Large intestine (tissue), 12 donors: ENCODE measurements around the gene FAM177B. TPM values are rescaled to one million over a fixed set of nuclear protein-coding genes. Genes with fewer than 3 reads are reported as not detected.

Experiments
- DNase-seq, 2 donors: peaks; one replicate each; pipeline versions ENCODE4 v3.0.0 to v3.0.0-alpha.2; 2013
- H3K27ac ChIP-seq: one replicate; pipeline ENCODE4 v1.5.1; 2013; ENCODE audit warnings: low read length
- H3K27me3 ChIP-seq: 2 replicates; pipeline ENCODE4 v1.6.1; 2013; ENCODE audit warnings: low read length; ENCODE audit not compliant: control insufficient read depth, insufficient read depth
- H3K36me3 ChIP-seq: 2 replicates; pipeline ENCODE4 v1.6.1; 2013; ENCODE audit warnings: low read length; ENCODE audit not compliant: control insufficient read depth, insufficient read depth
- H3K4me1 ChIP-seq: one replicate; pipeline ENCODE4 v1.6.1; 2013; ENCODE audit warnings: low read length; ENCODE audit not compliant: control insufficient read depth, insufficient read depth
- H3K4me3 ChIP-seq: one replicate; pipeline ENCODE4 v1.5.1; 2013; ENCODE audit warnings: low read length
- H3K9me3 ChIP-seq: one replicate; pipeline ENCODE4 v1.6.1; 2013; ENCODE audit warnings: mild to moderate bottlenecking, low read depth, low read length, moderate library complexity; ENCODE audit not compliant: control insufficient read depth
- WGBS: methylation state at CpG from one replicate; pipeline ENCODE4 v1.1.5; 2013; ENCODE audit warnings: low lambda C conversion rate; ENCODE audit not compliant: insufficient coverage; 5-methylcytosine and 5-hydroxymethylcytosine counted together
- long read RNA-seq, 11 donors: transcript quantifications; one replicate each; lab custom pipeline, GENCODE V29; 2026
- polyA plus RNA-seq: library from polyadenylated mRNA; unstranded; fragments of 120-200 nt; gene quantifications from one replicate; pipeline ENCODE4 v1.2.1, GENCODE V29; 2013

FAM177B gene
- 5.5 TPM for polyA plus RNA-seq
- long read RNA-seq, donor 1: 0 reads
- long read RNA-seq, donor 2: 0 reads
- long read RNA-seq, donor 3: 0 reads
- long read RNA-seq, donor 4: 0 reads
- long read RNA-seq, donor 5: 0 reads
- long read RNA-seq, donor 6: 0 reads
- long read RNA-seq, donor 7: 0 reads
- long read RNA-seq, donor 8: 0 reads
- long read RNA-seq, donor 9: 0 reads
- long read RNA-seq, donor 10: 0 reads
- long read RNA-seq, donor 11: 0 reads

DNA sequence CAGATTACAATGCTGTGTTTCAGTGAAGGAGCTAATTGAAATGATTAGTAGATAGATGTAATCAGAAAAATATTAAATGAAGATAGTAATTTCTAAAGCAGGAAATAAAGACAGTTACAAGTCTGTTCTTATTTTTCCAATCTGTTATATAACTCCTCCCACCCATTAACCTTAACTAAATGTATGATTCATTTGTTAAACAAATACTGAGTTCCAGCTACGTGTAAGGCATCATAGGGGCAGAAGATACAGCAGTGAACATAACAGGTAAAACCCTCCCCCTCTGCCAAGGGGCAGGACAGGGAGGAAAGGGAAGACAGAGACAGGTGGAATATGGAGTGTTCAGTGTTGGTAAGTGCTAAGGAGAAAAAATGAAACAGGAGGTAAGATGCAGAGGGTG lies at the start of gene FAM177B:
TSS of gene FAM177B (plus strand) at position 231 of the 400 bp plus-strand sequence. CDS start 9,344 bp downstream, outside the sequence.
- WGBS: 43% methylated on average over 1 of the region's 1 CpG
- Histone ChIP-seq H3K36me3 (peaks cover 20% of the 10 kb centered on the region), H3K4me1 (no peaks in the 10 kb centered on the region), H3K27ac (no peak within 1 kb of the TSS), H3K4me3 (no peak within 1 kb of the TSS), H3K9me3 (no peaks in the 10 kb centered on the region), H3K27me3 (no peaks in the 10 kb centered on the region)
- no peak for DNase-seq

DNA sequence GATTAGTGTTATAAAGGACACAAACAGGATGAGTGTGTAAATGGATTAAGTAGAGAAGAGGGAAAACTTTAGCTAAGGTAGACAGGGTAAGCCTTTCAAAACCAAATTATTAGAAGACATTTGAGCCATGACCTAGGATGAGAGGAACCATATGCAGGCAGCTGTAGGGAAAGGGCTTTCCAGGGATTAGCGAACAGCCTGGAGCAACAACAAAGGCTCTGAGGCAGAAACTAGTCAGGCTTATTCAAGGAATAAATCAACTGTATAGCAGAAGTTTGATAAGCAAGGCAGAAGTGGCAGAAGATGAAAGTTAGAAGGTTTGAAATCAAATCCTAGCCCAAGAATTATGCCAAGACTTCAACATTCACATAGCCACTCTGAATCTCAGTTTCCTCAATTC lies 46.0 kb upstream of the FAM177B start:
- Histone ChIP-seq H3K27ac (no peak overlapping the region), H3K4me3 (no peak overlapping the region), H3K36me3 (peaks cover 17% of the 10 kb centered on the region), H3K27me3 (no peaks in the 10 kb centered on the region), H3K4me1 (no peaks in the 10 kb centered on the region), H3K9me3 (no peaks in the 10 kb centered on the region)
- DNase-seq: no peak
- WGBS: no CpG with 5 or more reads among the region's 1 CpG

DNA sequence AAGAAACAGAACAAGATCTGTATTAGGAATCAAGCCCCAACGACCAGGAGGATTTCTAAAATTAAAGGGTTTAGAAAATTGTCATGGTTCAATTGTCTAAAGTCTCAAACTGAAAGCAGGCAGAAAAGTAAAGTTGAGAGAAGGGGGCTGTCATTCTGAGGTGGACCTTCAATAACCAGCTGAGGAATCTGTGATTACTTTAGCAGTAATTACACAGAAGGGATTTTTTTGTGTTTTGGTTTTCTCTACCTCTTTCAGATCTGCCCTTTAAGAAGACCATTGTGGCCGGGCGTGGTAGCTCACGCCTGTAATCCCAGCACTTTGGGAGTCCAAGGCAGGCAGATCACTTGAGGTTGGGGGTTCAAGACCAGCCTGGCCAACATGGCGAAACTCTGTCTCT lies 42.1 kb upstream of the FAM177B start:
- H3K9me3 ChIP-seq: no peaks in the 10 kb centered on the region
- H3K4me1 ChIP-seq: no peaks in the 10 kb centered on the region
- no peak for DNase-seq
- no peak overlapping the region for H3K27ac ChIP-seq
- H3K36me3 ChIP-seq: peaks cover 7% of the 10 kb centered on the region
- H3K4me3 ChIP-seq: no peak overlapping the region
- H3K27me3 ChIP-seq: no peaks in the 10 kb centered on the region
- WGBS: no CpG with 5 or more reads among the region's 5 CpGs

DNA sequence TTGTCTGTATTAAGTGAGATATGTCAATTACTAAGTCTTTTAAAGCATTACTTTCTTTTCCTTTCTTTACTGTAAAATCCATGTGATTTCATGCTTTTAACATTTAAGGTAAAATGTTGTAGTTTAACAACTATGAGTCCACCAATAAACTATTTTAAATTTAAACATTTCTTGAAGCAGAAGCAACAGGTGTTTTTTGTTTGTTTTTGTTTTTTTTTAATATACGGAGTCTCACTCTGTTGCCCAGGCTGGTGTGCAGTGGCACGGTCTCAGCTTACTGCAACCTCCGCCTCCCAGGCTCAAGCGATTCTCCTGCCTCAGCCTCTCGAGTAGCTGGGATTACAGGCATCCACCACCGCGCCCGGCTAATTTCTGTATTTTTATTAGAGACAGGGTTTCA lies 40.3 kb upstream of the FAM177B start:
- no peak for DNase-seq
- Histone ChIP-seq H3K4me3 (no peak overlapping the region), H3K36me3 (peaks cover 12% of the 10 kb centered on the region), H3K9me3 (no peaks in the 10 kb centered on the region), H3K27ac (no peak overlapping the region), H3K27me3 (no peaks in the 10 kb centered on the region), H3K4me1 (no peaks in the 10 kb centered on the region)
- WGBS: 100% methylated on average over 1 of the region's 8 CpGs

DNA sequence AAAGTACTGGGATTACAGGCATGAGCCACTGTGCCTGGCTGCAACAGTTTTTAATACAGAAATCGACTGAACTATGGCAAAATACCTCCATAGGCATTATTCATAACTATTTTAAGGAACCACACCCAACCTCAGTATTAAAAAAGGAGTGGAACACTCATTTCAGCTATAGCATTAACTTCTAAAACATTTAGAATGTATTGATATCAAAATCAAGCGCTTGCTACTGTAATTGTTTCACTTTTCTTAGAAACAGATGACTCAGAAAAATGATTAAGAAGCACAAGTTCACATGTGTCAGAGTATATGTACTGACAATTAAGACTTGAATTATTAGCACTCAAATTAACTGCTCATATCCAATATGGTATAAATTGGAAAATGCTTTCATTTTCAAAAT lies 39.8 kb upstream of the FAM177B start:
- peaks cover 12% of the 10 kb centered on the region for H3K36me3 ChIP-seq
- H3K4me3 ChIP-seq: no peak overlapping the region
- no peaks in the 10 kb centered on the region for H3K9me3 ChIP-seq
- H3K27me3 ChIP-seq: no peaks in the 10 kb centered on the region
- H3K4me1 ChIP-seq: no peaks in the 10 kb centered on the region
- WGBS: 80% methylated on average over 1 of the region's 2 CpGs
- DNase-seq: no peak
- H3K27ac ChIP-seq: no peak overlapping the region

DNA sequence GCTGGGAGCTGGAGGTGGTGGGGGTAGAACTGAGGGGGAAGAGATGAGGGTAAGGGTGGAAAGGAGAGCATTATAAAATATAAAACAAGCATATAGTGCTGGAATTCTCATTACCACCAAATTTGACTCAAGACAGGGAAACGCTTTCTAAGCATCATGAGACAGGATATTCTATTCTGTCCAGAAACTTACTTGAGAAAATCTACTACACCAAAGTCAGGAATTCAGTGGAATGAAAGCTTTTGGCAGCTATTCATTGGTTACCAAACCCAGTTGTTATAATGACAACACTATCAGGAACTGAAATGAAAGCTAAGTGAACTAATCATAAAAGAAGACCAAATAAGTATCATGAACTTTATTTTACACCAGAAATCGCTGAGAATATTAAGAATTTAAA lies 39.2 kb upstream of the FAM177B start:
- no peak for DNase-seq
- WGBS: 100% methylated on average over 1 of the region's 2 CpGs

DNA sequence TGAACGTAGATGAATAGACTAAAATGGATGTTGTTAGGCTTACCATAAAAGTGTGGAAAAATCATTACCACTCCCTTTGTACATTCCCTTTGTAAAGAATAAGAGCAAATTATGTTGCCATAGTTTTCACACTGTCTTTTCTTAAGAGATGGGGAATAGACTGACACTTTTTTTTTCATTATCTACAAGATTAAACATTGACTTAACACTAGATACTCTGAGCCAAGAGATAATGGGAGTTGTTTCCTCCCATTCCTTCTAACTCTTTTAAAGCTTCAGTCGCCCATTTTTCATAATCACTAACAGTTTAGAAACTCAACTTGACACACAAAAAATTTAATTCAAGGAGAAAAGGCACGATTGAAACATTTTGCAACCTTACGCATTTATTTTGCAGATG lies 34.8 kb upstream of the FAM177B start:
- Histone ChIP-seq H3K27ac (no peak overlapping the region), H3K4me1 (peaks cover 5% of the 10 kb centered on the region), H3K36me3 (peaks cover 13% of the 10 kb centered on the region), H3K27me3 (no peaks in the 10 kb centered on the region), H3K4me3 (no peak overlapping the region), H3K9me3 (no peaks in the 10 kb centered on the region)
- WGBS: 30% methylated on average over 2 of the region's 4 CpGs
- DNase-seq: peak in 1 of 2 donors; percentile 8

More for the DNA sequence above, 39.2 kb upstream of the FAM177B start:
- Histone ChIP-seq H3K4me1 (peaks cover 5% of the 10 kb centered on the region), H3K27ac (no peak overlapping the region), H3K4me3 (no peak overlapping the region), H3K9me3 (no peaks in the 10 kb centered on the region), H3K27me3 (no peaks in the 10 kb centered on the region), H3K36me3 (peaks cover 15% of the 10 kb centered on the region)

DNA sequence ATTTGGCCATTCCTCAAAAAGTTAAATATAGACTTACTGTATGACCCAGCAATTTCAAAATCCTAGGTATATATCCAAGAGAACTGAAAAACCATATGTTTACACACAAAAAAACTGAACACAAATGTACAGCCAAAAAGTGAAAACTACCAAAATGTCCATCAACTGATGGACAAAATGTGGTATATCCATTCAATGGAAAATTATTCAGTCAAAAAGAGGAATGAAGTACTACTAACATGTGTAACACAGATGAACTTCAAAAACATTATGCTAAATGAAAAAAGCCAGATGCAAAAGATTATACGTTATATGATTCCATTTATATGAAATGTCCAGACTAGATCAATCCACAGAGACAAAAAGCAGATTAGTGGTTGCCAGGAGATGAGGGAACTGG lies 32.7 kb upstream of the FAM177B start:
- DNase-seq: no peak
- H3K36me3 ChIP-seq: peaks cover 10% of the 10 kb centered on the region
- H3K9me3 ChIP-seq: no peaks in the 10 kb centered on the region
- no peak overlapping the region for H3K4me3 ChIP-seq
- WGBS: no CpG with 5 or more reads among the region's 1 CpG
- no peak overlapping the region for H3K27ac ChIP-seq
- peaks cover 5% of the 10 kb centered on the region for H3K4me1 ChIP-seq
- no peaks in the 10 kb centered on the region for H3K27me3 ChIP-seq

DNA sequence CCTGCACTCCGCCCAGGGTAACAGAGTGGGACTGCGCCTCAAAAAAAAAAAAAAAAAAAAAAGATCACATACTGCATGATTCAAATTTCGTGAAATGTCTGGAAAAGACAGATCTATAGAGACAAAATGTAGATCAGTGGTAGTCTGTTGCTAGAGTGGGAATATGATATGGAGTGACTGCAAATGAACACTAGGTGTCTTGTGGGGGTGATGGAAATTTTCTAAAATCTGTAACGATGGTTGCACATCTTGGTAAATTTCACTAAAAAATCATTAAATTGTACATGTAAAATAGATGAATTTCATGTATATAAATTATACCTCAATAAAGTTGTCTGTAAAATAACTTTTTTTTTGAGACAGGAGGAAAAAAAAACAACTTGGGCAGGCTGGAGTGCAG lies 30.2 kb upstream of the FAM177B start:
- Histone ChIP-seq H3K36me3 (peaks cover 3% of the 10 kb centered on the region), H3K27ac (no peak overlapping the region), H3K9me3 (no peaks in the 10 kb centered on the region), H3K4me1 (peaks cover 9% of the 10 kb centered on the region), H3K4me3 (no peak overlapping the region), H3K27me3 (no peaks in the 10 kb centered on the region)
- DNase-seq: no peak
- WGBS: no CpG with 5 or more reads among the region's 4 CpGs

DNA sequence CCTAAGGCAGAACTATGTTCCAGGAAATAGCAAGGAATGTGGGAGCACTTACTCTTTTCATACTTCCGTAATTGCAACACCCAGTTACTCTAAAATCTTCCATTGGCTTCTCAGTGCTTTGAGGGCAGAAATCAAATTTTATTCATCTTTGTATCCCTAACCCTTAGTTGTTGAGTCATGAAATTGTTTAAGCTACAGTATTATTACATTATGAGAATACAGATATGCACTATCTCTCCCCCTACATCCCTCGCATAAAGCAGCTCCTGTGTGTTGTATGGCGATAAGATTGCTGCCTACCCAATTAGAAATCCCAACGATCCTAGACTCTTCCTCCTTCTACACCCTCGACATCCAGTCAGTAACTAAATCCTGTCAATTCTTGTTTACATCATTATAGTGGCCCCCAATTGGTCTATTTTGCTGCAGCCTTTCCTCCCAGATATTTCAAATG lies 27.3 kb upstream of the FAM177B start:
- Histone ChIP-seq H3K4me3 (no peak overlapping the region), H3K4me1 (peaks cover 5% of the 10 kb centered on the region), H3K27me3 (no peaks in the 10 kb centered on the region), H3K36me3 (no peaks in the 10 kb centered on the region), H3K9me3 (no peaks in the 10 kb centered on the region), H3K27ac (no peak overlapping the region)
- DNase-seq: no peak
- 75% methylated on average over 2 of the region's 5 CpGs for WGBS
